ENCODE data around the gene SLC36A4. TPM values are rescaled to one million over a fixed set of nuclear protein-coding genes. Genes with fewer than 3 reads are reported as not detected.

SLC36A4 gene
- total RNA-seq, 1 experiment from 2014 or later, result 21.3 TPM

DNA sequence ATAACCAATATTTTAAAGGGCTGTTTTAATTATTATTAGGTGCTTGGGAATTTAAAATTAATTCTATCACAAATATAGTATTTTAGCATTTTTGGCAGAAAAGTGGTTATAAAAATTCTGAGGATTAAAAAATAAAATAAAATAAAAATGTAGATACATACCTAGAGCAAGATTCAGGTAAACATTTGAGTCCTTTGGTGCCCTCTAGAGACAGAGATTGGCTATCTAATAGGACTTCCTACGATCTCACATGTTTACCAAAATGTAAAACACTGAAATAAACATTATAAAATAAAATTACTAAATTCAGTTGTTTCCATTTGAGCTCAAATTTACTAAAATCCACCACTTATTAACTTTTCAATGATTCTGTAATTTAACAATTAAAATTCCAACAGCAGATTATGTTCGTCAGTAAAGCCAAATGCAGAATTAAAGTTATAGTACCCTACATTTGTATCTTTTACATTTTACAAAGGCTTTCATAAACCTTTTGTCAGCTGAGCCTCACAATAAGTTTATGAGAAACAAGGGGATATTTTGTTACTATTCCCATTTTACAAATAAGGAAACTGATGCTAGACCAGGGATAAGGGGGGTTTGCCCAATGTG lies 27.7 kb downstream of the SLC36A4 start:
- ChIA-PET CTCF (interaction anchor here (0.6 kb wide), 1 partner anchor 207 kb away, joined by 3 read pairs; no protein-coding TSS in a partner anchor), POLR2A (ENCODE audit: unreplicated experiment) (no interaction called here)
- Histone ChIP-seq H3K9me3 (ENCODE audit: low read length) (no peaks in the 10 kb centered on the region), H3K36me3 (ENCODE audit: low read depth, low read length) (no peaks in the 10 kb centered on the region), H3K27me3 (ENCODE audit: low read length) (no peaks in the 10 kb centered on the region), H3K79me2 (ENCODE audit: low read length) (no peaks in the 10 kb centered on the region), H3K4me2 (ENCODE audit: low read length) (no peak overlapping the region), H3K9ac (ENCODE audit: low read length) (no peak overlapping the region), H2AFZ (ENCODE audit: low read length) (no peak overlapping the region), H3F3A (ENCODE audit: low read length, unreplicated experiment) (no peaks in the 10 kb centered on the region), H3K4me1 (ENCODE audit: insufficient read depth, low read length) (no peaks in the 10 kb centered on the region), H3K4me3 (ENCODE audit: low read length) (no peak overlapping the region), H4K20me1 (ENCODE audit: low read length) (no peaks in the 10 kb centered on the region), H3K27ac (ENCODE audit: low read length) (no peak overlapping the region), H3K9me2 (replicated peaks; ENCODE audit: low read length) (no peaks in the 10 kb centered on the region)
- intact Hi-C loops (cut with micrococcal nuclease), result loop anchor here (2.0 kb wide), 2 partner anchors 81 to 227 kb away; no protein-coding TSS in a partner anchor
- ATAC-seq, result peak; percentile 61
- DNase-seq, result peak; percentile 67
- TF ChIP-seq, protein P1, sequence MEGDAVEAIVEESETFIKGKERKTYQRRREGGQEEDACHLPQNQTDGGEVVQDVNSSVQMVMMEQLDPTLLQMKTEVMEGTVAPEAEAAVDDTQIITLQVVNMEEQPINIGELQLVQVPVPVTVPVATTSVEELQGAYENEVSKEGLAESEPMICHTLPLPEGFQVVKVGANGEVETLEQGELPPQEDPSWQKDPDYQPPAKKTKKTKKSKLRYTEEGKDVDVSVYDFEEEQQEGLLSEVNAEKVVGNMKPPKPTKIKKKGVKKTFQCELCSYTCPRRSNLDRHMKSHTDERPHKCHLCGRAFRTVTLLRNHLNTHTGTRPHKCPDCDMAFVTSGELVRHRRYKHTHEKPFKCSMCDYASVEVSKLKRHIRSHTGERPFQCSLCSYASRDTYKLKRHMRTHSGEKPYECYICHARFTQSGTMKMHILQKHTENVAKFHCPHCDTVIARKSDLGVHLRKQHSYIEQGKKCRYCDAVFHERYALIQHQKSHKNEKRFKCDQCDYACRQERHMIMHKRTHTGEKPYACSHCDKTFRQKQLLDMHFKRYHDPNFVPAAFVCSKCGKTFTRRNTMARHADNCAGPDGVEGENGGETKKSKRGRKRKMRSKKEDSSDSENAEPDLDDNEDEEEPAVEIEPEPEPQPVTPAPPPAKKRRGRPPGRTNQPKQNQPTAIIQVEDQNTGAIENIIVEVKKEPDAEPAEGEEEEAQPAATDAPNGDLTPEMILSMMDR (conservative IDR thresholded peaks at IDR 0.05; ENCODE audit: low read depth, low read length), result peak; percentile 67
- TF ChIP-seq EZH2phosphoT487 (IDR thresholded peaks at IDR 0.05; ENCODE audit: borderline replicate concordance, low read length) (no peak), EZH2 (IDR thresholded peaks at IDR 0.05; ENCODE audit: low read length, unreplicated experiment) (no peak)
- BruUV-seq (replicated peaks), result no TSS peak

DNA sequence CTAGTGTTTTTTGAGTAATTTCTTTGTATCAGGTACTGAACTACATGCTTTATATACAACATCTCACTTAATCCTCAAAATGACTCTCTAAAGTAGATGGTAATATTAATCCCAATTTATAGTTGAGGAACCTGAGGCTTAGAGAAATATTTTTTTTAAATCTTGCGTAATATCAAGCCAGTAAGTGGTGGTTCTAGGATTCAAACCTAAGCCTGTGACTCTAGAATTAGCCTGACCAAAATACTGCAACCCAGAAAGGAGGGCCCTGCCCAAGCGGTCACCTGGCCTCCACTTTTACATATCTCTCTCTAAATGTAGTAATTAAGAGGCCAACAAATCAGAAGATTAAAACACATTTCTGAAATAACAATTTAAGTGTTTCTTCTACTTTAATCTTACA lies 28.6 kb downstream of the SLC36A4 start:
- ATAC-seq (no peak), DNase-seq (no peak)
- no peak overlapping the region for H3K4me3 ChIP-seq (ENCODE audit: low read length)
- no peaks in the 10 kb centered on the region for H3F3A ChIP-seq (ENCODE audit: low read length, unreplicated experiment)
- no peaks in the 10 kb centered on the region for H3K79me2 ChIP-seq (ENCODE audit: low read length)
- H3K9me2 ChIP-seq (replicated peaks; ENCODE audit: low read length), result no peaks in the 10 kb centered on the region
- no peak overlapping the region for H2AFZ ChIP-seq (ENCODE audit: low read length)
- intact Hi-C loops (cut with micrococcal nuclease), result no loop called here
- no peaks in the 10 kb centered on the region for H3K9me3 ChIP-seq (ENCODE audit: low read length)
- no peaks in the 10 kb centered on the region for H4K20me1 ChIP-seq (ENCODE audit: low read length)
- POLR2A ChIA-PET (ENCODE audit: unreplicated experiment), result no interaction called here
- H3K27me3 ChIP-seq (ENCODE audit: low read length), result no peaks in the 10 kb centered on the region
- H3K36me3 ChIP-seq (ENCODE audit: low read depth, low read length), result no peaks in the 10 kb centered on the region
- TF ChIP-seq, protein P1 (conservative IDR thresholded peaks at IDR 0.05; ENCODE audit: low read depth, low read length), result no peak
- no peak for TF ChIP-seq EZH2 (IDR thresholded peaks at IDR 0.05; ENCODE audit: low read length, unreplicated experiment)
- no peak for TF ChIP-seq EZH2phosphoT487 (IDR thresholded peaks at IDR 0.05; ENCODE audit: borderline replicate concordance, low read length)
- CTCF ChIA-PET, result no interaction called here
- BruUV-seq (replicated peaks), result no TSS peak
- no peak overlapping the region for H3K9ac ChIP-seq (ENCODE audit: low read length)
- no peaks in the 10 kb centered on the region for H3K4me1 ChIP-seq (ENCODE audit: insufficient read depth, low read length)
- H3K27ac ChIP-seq (ENCODE audit: low read length), result no peak overlapping the region
- H3K4me2 ChIP-seq (ENCODE audit: low read length), result no peak overlapping the region

DNA sequence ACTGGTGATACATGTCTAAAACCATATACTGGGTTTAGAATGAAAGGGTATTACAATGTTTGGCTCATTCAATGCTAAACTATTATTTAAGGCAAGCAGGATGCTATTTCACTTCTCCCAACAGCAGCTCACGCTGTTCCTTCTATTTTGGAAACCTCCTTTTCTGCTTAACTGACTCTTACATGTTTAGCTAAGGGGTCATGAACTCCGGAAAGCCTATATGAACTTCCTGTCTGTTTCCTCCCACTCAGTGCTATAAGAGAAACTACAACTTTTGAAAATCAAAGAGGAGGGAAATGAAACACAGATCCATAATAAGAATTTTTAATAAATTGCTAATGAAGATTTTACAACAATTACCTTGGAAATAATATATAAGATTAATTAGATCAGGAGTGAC lies 30.9 kb downstream of the SLC36A4 start:
- Histone ChIP-seq H3K9ac (ENCODE audit: low read length) (no peak overlapping the region), H3K9me3 (ENCODE audit: low read length) (no peaks in the 10 kb centered on the region), H3K36me3 (ENCODE audit: low read depth, low read length) (0 out of 2 replicates have a peak, but pooled peaks cover 3% of the 10 kb centered on the region), H3K4me2 (ENCODE audit: low read length) (no peak overlapping the region), H4K20me1 (ENCODE audit: low read length) (no peaks in the 10 kb centered on the region), H3K27ac (ENCODE audit: low read length) (no peak overlapping the region), H3K79me2 (ENCODE audit: low read length) (no peaks in the 10 kb centered on the region), H3K4me3 (ENCODE audit: low read length) (no peak overlapping the region), H3K9me2 (replicated peaks; ENCODE audit: low read length) (no peaks in the 10 kb centered on the region), H3F3A (ENCODE audit: low read length, unreplicated experiment) (no peaks in the 10 kb centered on the region), H3K27me3 (ENCODE audit: low read length) (no peaks in the 10 kb centered on the region), H3K4me1 (ENCODE audit: insufficient read depth, low read length) (no peaks in the 10 kb centered on the region), H2AFZ (ENCODE audit: low read length) (no peak overlapping the region)
- intact Hi-C loops (cut with micrococcal nuclease), result no loop called here
- ChIA-PET CTCF (no interaction called here), POLR2A (ENCODE audit: unreplicated experiment) (no interaction called here)
- TF ChIP-seq, protein P1 (conservative IDR thresholded peaks at IDR 0.05; ENCODE audit: low read depth, low read length), result no peak
- TF ChIP-seq EZH2 (IDR thresholded peaks at IDR 0.05; ENCODE audit: low read length, unreplicated experiment) (no peak), EZH2phosphoT487 (IDR thresholded peaks at IDR 0.05; ENCODE audit: borderline replicate concordance, low read length) (no peak)
- ATAC-seq, result no peak
- no TSS peak for BruUV-seq (replicated peaks)
- DNase-seq, result no peak

All from PC-3 (cell line).